WERI-Rb-1 (cell line): ENCODE measurements around the gene EMSY.
"Not testable (repeated sequence)": the region's sequence is repeated elsewhere in the genome, so short reads cannot be mapped to it uniquely, and the experiment has no call there.

Experiments used
- DNase-seq: peaks from one replicate; pipeline ENCODE4 v3.0.0-alpha.2; 2020
- H3K27ac ChIP-seq: fragments of 250-450 bp; sonication (Bioruptor Pico); 2 replicates; pipeline ENCODE4 v1.5.1; 2020; ENCODE audit warnings: mild to moderate bottlenecking, moderate library complexity
- H3K27me3 ChIP-seq: fragments of 250-450 bp; sonication (Bioruptor Pico); 2 replicates; pipeline ENCODE4 v1.5.1; 2021; ENCODE audit warnings: mild to moderate bottlenecking, low read depth, moderate library complexity; ENCODE audit not compliant: insufficient read depth, severe bottlenecking
- H3K36me3 ChIP-seq: fragments of 250-450 bp; sonication (Bioruptor Pico); 2 replicates; pipeline ENCODE4 v1.5.1; 2020; ENCODE audit warnings: mild to moderate bottlenecking, moderate library complexity
- H3K4me3 ChIP-seq: 2 replicates; pipeline ENCODE4 v1.5.1; 2011; ENCODE audit warnings: low read depth, mild to moderate bottlenecking, control low read depth, low read length
- H3K9me3 ChIP-seq: fragments of 250-450 bp; sonication (Bioruptor Pico); 2 replicates; pipeline ENCODE4 v1.5.1; 2021; ENCODE audit warnings: mild to moderate bottlenecking, moderate library complexity; ENCODE audit not compliant: severe bottlenecking
- CTCF ChIP-seq: IDR thresholded peaks from 2 replicates; pipeline ENCODE4 v1.5.1; 2011; ENCODE audit warnings: low read depth, mild to moderate bottlenecking, control low read depth, inconsistent platforms, low read length

The EMSY gene

GRCh38 chr11:76579056-76579751 is 134.4 kb downstream of the EMSY start:
- DNase-seq: no peak
- Histone ChIP-seq H3K4me3 (no peak overlapping the region), H3K27me3 (no peaks in the 10 kb centered on the region), H3K27ac (no peak overlapping the region), H3K9me3 (no peaks in the 10 kb centered on the region), H3K36me3 (no peaks in the 10 kb centered on the region)
- no peak for TF ChIP-seq CTCF

- H3K36me3 ChIP-seq: no peaks in the 10 kb centered on the region
- H3K27ac ChIP-seq: no peak overlapping the region
- H3K4me3 ChIP-seq: no peak overlapping the region
- no peak for DNase-seq
- H3K9me3 ChIP-seq: no peaks in the 10 kb centered on the region
- TF ChIP-seq CTCF: no peak
- H3K27me3 ChIP-seq: no peaks in the 10 kb centered on the region
These were observed 134.9 kb downstream of the EMSY start for GRCh38 chr11:76579752-76580151.

- H3K4me3 ChIP-seq, H3K9me3 ChIP-seq, H3K36me3 ChIP-seq, DNase-seq, H3K27ac ChIP-seq, H3K27me3 ChIP-seq: not testable (repeated sequence)
These were observed 137.7 kb downstream of the EMSY start for GRCh38 chr11:76582471-76582870.

GRCh38 chr11:76587820-76588454 is 143.1 kb downstream of the EMSY start:
- no peaks in the 10 kb centered on the region for H3K9me3 ChIP-seq
- DNase-seq: no peak
- no peaks in the 10 kb centered on the region for H3K27me3 ChIP-seq
- no peak overlapping the region for H3K4me3 ChIP-seq
- TF ChIP-seq CTCF: no peak
- no peaks in the 10 kb centered on the region for H3K36me3 ChIP-seq
- no peak overlapping the region for H3K27ac ChIP-seq

- DNase-seq: no peak
- TF ChIP-seq CTCF: no peak
- Histone ChIP-seq H3K4me3 (no peak overlapping the region), H3K9me3 (no peaks in the 10 kb centered on the region), H3K27ac (no peak overlapping the region), H3K36me3 (no peaks in the 10 kb centered on the region), H3K27me3 (no peaks in the 10 kb centered on the region)
These were observed 143.9 kb downstream of the EMSY start for GRCh38 chr11:76588455-76589325.

- Histone ChIP-seq H3K27me3 (no peaks in the 10 kb centered on the region), H3K9me3 (no peaks in the 10 kb centered on the region), H3K4me3 (no peak overlapping the region), H3K27ac (no peak overlapping the region), H3K36me3 (no peaks in the 10 kb centered on the region)
- DNase-seq: no peak
- TF ChIP-seq CTCF: no peak
These were observed 144.7 kb downstream of the EMSY start for GRCh38 chr11:76589477-76589876.
